Central memory CD8-positive, alpha-beta T cell (primary cell): ENCODE measurements around the gene OTULIN.

Experiments
- ATAC-seq: fragments of 150-1000 bp; cut with Tn5 transposase; replicated peaks from 2 replicates; pipeline ENCODE4 v1.10.0; 2022; ENCODE audit warnings: mild to moderate bottlenecking, moderate FRiP score, moderate number of reproducible peaks; ENCODE audit not compliant: poor library complexity, severe bottlenecking; ENCODE audit errors: extremely low read depth
- DNase-seq, 2 donors: peaks; one replicate each; pipeline ENCODE4 v3.0.0; 2021; ENCODE audit warnings: low spot score in 2 of 2
- H3K27ac Mint-ChIP-seq: one replicate; pipeline ENCODE4 v1.8.0; 2022; ENCODE audit warnings: low read depth, mild to moderate bottlenecking, moderate library complexity, mixed read lengths
- H3K27me3 Mint-ChIP-seq: one replicate; pipeline ENCODE4 v1.8.0; 2022; ENCODE audit warnings: mixed read lengths
- H3K36me3 Mint-ChIP-seq: one replicate; pipeline ENCODE4 v1.8.0; 2022; ENCODE audit warnings: mild to moderate bottlenecking, moderate library complexity, mixed read lengths; ENCODE audit not compliant: insufficient read depth
- H3K4me1 Mint-ChIP-seq: one replicate; pipeline ENCODE4 v1.8.0; 2022; ENCODE audit warnings: mixed read lengths
- H3K4me3 Mint-ChIP-seq: one replicate; pipeline ENCODE4 v1.8.0; 2022; ENCODE audit warnings: mild to moderate bottlenecking, moderate library complexity, mixed read lengths
- H3K9me3 Mint-ChIP-seq: one replicate; pipeline ENCODE4 v1.8.0; 2022; ENCODE audit warnings: mixed read lengths

OTULIN gene

DNA sequence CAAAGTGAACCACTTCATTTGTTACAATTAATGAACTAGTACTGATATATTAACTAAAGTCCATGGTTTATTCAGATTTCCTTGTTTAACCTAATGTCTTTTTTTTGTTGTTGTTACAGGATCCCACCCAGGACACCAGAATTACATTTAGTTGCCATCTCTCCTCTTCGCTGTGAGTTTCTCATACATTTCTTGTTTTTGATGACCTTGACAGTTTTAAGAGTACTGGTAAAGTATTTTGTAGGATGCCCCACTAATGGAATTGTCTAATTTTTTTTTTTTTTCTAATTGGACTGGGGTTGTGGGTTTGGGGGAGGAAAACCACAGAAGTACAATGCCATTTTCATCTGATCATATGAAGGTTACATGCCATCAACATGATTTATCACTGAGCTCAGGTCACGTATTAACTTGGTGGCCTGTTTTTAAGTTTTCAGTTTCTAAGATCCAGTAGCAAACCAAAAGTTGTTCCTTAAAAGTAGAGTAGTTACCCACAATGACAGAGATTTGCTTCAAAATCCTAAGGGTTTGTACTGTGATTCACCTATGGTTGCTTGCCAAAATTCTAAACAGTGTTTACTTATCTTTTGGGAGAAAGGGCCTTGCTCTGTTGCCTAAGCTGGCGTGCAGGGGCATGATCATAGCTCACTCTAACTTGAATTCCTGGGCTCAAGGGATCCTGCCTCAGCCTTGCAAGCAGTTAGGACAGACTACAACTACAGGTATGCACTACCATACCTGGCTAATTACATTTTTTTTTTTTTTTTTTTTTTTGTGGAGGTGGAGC is 4.5 kb upstream of the OTULIN start:
- Mint-ChIP-seq H3K27ac (no peak overlapping the region), H3K27me3 (no peaks in the 10 kb centered on the region), H3K4me3 (no peak overlapping the region), H3K36me3 (peaks cover 8% of the 10 kb centered on the region), H3K9me3 (no peaks in the 10 kb centered on the region), H3K4me1 (peaks cover 38% of the 10 kb centered on the region)
- DNase-seq, result no peak
- no peak for ATAC-seq

DNA sequence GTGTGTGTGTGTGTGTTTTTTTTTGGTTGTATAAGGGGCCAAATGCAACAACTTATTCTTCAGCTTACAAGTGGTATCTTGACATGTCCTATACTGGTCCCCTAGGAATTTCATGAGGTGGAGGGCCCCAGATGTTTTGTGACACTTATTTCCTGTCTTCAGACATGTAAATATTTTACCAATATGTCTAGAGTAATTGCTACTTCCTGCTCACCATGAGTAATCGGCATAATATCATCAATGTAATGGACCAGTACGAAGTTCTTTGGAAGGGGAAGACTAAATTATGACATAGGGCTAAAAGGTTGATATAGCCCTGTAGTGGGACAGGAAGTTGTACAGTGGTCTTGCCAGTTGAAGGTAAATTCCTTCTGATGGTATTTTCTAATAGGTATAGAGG is 3.7 kb upstream of the OTULIN start:
- no peaks in the 10 kb centered on the region for H3K27me3 Mint-ChIP-seq
- peaks cover 12% of the 10 kb centered on the region for H3K36me3 Mint-ChIP-seq
- DNase-seq, result no peak
- no peaks in the 10 kb centered on the region for H3K9me3 Mint-ChIP-seq
- ATAC-seq, result no peak
- peaks cover 41% of the 10 kb centered on the region for H3K4me1 Mint-ChIP-seq
- H3K4me3 Mint-ChIP-seq, result no peak overlapping the region
- peak overlapping the region; percentile 3 for H3K27ac Mint-ChIP-seq

DNA sequence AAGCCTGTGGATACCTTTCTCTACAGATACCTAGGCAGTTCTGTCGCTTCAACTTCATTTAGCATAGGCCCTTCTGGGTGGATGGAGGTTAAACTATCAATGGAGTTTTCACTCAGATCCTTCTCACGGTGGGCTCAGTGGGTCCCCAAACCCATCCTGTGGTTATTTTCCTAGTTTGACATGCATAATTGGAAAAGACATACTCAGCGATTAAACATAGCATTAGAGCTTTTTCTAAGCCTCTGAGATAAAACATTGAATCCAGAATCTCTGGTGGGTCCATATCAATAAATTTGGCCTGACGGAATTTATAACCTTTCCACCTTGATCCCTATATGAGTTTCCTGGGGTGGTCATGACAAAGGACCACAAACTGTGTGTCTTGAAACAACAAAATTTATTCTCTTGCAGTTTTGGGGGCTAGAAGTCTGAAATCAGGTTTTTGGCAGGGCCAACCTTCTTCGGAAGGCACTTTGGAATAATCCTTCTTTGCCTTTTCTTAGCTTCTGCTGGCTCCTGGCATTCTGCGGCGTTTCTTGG is 1.7 kb upstream of the OTULIN start:
- Mint-ChIP-seq H3K27ac (peak overlapping the region; percentile 97), H3K36me3 (peaks cover 18% of the 10 kb centered on the region), H3K4me1 (peaks cover 58% of the 10 kb centered on the region)

DNA sequence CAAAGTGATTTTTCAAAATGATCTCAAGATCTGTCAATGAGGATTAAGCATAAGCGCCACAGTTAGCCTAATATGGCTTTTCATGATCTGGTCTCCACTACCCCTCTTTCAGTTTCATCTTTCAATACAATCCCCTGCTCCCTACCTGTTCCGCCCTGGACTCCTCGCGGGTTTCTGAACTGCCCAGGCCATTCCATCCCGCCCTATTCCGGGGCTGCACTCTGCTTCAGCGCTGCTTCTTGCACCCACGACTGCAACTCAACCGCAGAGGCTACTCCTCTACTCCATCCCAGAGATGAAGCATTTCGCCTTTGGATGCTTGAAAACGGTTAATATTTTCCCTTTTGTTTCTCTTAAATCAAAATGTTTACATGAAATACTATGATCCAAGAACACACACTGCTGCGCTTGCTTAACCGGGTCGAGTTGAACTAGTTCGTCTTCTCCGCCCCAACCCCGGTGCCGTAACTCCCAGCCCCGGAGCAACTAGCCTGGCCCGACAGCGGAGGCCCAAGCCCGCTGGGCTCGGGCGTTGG is 716 bp upstream of the OTULIN start:
- H3K27me3 Mint-ChIP-seq, result no peaks in the 10 kb centered on the region
- peak overlapping the region; percentile 96 for H3K4me3 Mint-ChIP-seq
- H3K27ac Mint-ChIP-seq, result peak overlapping the region; percentile 97
- H3K4me1 Mint-ChIP-seq, result peaks cover 67% of the 10 kb centered on the region
- ATAC-seq (no peak), DNase-seq (no peak)
- H3K36me3 Mint-ChIP-seq, result peaks cover 26% of the 10 kb centered on the region
- H3K9me3 Mint-ChIP-seq, result no peaks in the 10 kb centered on the region

More for the DNA sequence above, 1.7 kb upstream of the OTULIN start:
- Mint-ChIP-seq H3K27me3 (no peaks in the 10 kb centered on the region), H3K9me3 (no peaks in the 10 kb centered on the region), H3K4me3 (peak overlapping the region; percentile 96)
- no peak for ATAC-seq
- no peak for DNase-seq

DNA sequence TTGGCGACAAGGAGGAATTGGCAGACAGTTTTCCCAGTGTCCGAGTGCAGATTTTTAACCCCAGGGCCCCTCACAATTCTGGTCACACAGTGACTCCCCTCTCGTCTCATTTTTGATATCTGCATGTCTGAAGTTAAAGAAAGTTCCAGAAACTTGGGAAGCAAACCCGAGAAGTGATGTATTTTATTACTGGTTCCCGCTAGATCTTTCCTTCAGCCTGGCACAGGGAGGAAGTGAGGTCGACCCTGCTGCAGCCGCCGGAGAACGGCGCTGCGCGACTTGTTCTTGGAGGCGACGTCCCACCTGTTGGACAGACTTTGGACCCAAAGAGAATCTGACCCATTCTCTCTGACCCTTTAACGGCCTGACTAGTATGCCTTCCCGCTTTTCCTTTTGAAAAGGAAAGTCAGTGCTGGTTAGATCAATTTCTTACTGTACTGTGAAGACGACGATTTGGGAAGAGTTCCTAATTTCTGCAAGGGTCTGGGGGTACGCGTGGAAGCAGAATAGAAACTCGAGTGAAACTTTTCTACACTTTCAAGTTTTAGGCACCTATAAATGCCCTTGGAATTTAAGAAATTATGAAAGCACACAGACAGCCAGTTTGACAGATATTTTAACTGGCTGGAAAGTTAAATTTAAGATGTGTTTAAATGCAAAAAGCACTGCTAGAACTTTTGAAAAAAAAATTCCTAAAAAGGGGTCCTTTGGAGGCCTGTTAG is 744 bp downstream of the OTULIN start:
- H3K9me3 Mint-ChIP-seq, result no peaks in the 10 kb centered on the region
- peak overlapping the region; percentile 97 for H3K27ac Mint-ChIP-seq
- peaks cover 28% of the 10 kb centered on the region for H3K36me3 Mint-ChIP-seq
- peaks cover 72% of the 10 kb centered on the region for H3K4me1 Mint-ChIP-seq
- ATAC-seq (no peak), DNase-seq (no peak)
- no peaks in the 10 kb centered on the region for H3K27me3 Mint-ChIP-seq
- peak overlapping the region; percentile 96 for H3K4me3 Mint-ChIP-seq

DNA sequence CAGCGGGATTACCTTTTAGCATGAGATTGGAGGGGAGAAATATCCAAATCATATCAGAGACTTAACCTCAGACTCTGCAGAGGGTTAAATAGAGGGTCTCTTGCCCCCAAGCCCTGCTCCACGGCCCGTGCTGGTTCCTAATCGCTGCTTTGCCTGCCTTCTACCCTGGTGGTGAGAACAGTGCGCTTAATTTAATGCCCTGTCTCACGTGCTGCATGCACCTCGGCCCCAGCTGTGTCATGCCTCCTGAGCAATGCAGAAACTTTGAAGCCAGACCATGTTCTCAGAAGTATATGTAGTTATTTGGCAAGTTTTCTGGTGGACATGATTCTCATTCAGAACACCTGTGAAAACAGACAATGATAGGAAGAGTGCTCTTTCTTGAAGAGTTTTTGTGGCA is 1.4 kb downstream of the OTULIN start:
- peak; percentile 24 for ATAC-seq
- Mint-ChIP-seq H3K27me3 (no peaks in the 10 kb centered on the region), H3K9me3 (no peaks in the 10 kb centered on the region), H3K4me1 (peaks cover 73% of the 10 kb centered on the region), H3K36me3 (peaks cover 28% of the 10 kb centered on the region), H3K4me3 (peak overlapping the region; percentile 96), H3K27ac (peak overlapping the region; percentile 97)
- DNase-seq, result peak; percentile 35 to 45

DNA sequence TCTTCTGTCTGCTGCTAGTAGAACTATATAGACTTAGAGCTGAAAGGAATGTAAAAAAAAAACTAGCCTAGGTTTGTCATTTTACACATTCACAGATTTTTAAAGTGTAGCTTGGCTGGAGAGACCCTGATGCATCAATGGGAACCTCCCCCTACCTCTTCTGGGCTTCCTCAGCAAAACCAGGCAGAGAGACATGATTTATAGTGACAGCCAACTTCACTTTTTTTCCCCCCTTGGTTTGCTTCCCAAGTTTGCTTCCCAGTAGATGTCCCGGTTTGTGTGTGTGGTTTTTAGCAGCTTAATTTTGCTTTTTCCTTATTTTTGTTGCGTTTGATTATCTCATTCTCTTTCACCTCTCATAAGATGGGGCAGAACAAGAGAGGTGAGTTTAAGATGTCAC is 1.8 kb downstream of the OTULIN start:
- no peak for DNase-seq
- Mint-ChIP-seq H3K4me3 (peak overlapping the region; percentile 96), H3K27me3 (no peaks in the 10 kb centered on the region), H3K9me3 (no peaks in the 10 kb centered on the region), H3K4me1 (peaks cover 75% of the 10 kb centered on the region), H3K27ac (peak overlapping the region; percentile 97), H3K36me3 (peaks cover 31% of the 10 kb centered on the region)
- ATAC-seq, result no peak

DNA sequence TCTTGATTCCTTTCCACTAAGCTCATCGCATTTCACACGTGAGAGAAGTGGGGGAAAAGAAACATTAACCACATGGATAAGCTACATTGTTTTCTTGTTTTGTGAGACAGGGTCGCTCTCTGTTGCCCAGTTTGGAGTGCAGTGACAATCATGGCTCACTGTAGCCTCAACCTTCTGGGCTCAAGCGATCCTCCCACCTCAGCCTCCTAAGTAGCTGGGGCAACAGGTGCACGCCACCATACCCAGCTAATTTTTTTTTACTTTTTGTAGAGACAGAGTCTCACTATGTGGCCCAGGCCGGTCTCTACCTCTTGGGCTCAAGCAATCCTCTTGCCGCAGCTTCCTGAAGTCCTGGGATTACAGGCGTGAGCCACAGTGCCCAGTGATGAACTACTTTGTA is 2.8 kb downstream of the OTULIN start:
- Mint-ChIP-seq H3K9me3 (no peaks in the 10 kb centered on the region), H3K4me1 (peaks cover 75% of the 10 kb centered on the region)

DNA sequence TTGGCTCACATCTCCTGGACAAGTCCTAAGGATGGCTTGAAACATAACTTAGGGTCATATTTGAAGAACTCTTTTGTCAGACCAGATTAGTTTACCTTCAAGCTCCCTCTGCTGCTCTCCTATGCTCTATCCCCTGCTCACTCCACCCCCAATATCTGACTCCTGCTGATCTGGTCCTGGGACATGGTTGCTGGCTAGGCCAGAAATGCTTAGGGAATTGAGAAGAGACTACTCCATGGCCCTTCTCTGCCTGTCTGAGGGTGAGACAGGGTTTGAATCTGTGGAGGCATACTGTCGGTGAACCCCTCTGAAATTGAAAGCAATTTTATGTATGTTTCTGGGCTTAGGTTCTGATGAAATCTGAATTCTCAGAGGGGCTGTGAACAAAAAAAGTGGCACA is 3.3 kb downstream of the OTULIN start:
- ATAC-seq (no peak), DNase-seq (no peak)
- Mint-ChIP-seq H3K9me3 (no peaks in the 10 kb centered on the region), H3K27ac (peak overlapping the region; percentile 97), H3K36me3 (peaks cover 33% of the 10 kb centered on the region), H3K27me3 (no peaks in the 10 kb centered on the region), H3K4me3 (peak overlapping the region; percentile 96), H3K4me1 (peaks cover 76% of the 10 kb centered on the region)

More for the DNA sequence above, 2.8 kb downstream of the OTULIN start:
- ATAC-seq (no peak), DNase-seq (no peak)
- Mint-ChIP-seq H3K27ac (peak overlapping the region; percentile 97), H3K27me3 (no peaks in the 10 kb centered on the region), H3K4me3 (peak overlapping the region; percentile 96), H3K36me3 (peaks cover 33% of the 10 kb centered on the region)

DNA sequence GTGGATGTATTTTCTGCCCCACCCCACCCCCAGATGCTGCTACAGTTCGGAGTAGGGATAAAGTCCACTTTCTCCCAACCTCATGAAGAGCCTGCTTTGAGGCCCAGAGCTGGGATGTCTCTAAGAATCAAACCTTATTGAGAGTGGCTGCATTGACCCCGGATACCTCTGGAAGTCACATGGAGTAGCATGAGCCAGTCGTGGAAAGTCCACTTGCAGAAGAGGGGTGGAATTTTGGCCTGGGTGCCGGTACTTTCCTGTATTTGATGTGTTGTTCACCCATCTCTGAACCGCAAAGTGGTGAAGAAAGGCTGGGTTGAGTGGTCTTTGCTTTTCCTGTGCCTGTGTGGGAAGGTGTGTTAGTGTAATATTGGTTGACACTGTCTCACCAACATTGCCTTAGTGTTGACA is 3.7 kb downstream of the OTULIN start:
- DNase-seq (peak in 1 of 2 donors; percentile 57), ATAC-seq (peak; percentile 50)
- no peaks in the 10 kb centered on the region for H3K27me3 Mint-ChIP-seq
- H3K4me3 Mint-ChIP-seq, result peak overlapping the region; percentile 96
- H3K27ac Mint-ChIP-seq, result peak overlapping the region; percentile 97
- H3K4me1 Mint-ChIP-seq, result peaks cover 80% of the 10 kb centered on the region
- peaks cover 33% of the 10 kb centered on the region for H3K36me3 Mint-ChIP-seq
- H3K9me3 Mint-ChIP-seq, result no peaks in the 10 kb centered on the region

DNA sequence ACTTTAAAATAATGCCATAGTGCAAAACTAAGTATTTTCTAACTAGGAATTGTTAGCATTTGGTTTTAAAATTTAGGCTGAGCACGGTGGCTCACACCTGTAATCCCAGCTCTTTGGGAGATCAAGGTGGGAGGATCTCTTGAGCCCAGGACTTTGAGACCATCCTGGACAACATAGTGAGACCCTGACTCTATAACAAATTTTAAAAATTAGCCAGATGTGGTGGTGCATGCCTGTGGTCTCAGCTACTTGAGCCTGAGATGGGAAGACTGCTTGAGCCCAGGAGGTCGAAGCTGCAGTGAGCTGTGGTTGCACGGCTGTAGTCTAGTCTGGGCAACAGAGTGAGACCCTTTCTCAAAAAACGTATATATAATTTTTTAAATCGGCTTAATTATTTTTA is 4.9 kb downstream of the OTULIN start:
- Mint-ChIP-seq H3K36me3 (peaks cover 36% of the 10 kb centered on the region), H3K4me3 (peak overlapping the region; percentile 96), H3K4me1 (peaks cover 81% of the 10 kb centered on the region), H3K27me3 (no peaks in the 10 kb centered on the region), H3K9me3 (no peaks in the 10 kb centered on the region), H3K27ac (peak overlapping the region; percentile 97)
- ATAC-seq, result no peak
- no peak for DNase-seq

DNA sequence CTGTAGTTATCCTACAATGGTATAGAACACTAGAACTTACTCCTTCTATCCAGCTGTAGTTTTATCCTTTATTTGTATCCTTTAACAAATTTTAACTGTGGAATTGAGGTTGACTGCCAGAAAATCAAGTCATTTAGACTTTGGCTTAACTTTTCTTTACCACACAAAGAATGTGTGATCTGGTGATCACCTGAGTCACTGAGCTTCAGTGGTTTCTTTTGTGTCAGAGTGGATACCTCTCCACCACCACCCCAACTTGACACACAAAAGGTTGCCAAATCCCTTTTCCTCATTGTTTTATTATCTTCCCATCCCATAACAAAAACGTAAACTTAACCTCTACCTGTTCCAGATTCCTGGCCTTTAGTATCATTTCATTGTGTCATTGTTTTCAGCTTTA is 5.5 kb downstream of the OTULIN start:
- H3K27ac Mint-ChIP-seq, result peak overlapping the region; percentile 67
- H3K4me1 Mint-ChIP-seq, result peaks cover 82% of the 10 kb centered on the region
- H3K9me3 Mint-ChIP-seq, result no peaks in the 10 kb centered on the region
- H3K27me3 Mint-ChIP-seq, result no peaks in the 10 kb centered on the region
- peak overlapping the region; percentile 67 for H3K4me3 Mint-ChIP-seq
- ATAC-seq, result no peak
- H3K36me3 Mint-ChIP-seq, result peaks cover 37% of the 10 kb centered on the region
- DNase-seq, result no peak
